DMS53 treated with DMSO at 0.1 percent for 48 hours (cell line): ENCODE data around the gene TTLL7.

ENCODE experiments used
- DNase-seq: peaks from one replicate; lab custom pipeline; 2025; ENCODE audit not compliant: unreplicated experiment; lab: John Stamatoyannopoulos, UW

Gene TTLL7

DNA sequence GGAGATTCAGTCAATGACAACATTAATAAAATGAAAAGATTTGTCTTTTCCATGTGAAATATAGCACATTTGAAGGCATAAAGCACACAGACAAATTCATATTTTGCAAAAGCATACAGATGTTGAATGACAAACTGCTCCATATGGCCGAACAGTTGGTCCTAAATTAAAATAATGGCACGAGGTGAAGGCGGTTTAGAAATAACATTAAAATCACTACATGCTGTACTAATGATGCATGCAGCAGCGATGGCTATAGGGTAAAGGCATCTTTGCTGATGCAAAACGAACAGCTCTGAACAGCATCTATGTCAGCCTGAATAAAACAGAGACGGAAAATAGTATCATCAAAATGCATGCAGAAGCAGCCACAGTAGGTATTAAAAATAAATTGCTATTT lies 102.6 kb downstream of the TTLL7 start:
- DNase-seq, result no peak

- no peak for DNase-seq
These were observed 109.2 kb downstream of the TTLL7 start for GRCh38 chr1:83889707-83890106.

DNA sequence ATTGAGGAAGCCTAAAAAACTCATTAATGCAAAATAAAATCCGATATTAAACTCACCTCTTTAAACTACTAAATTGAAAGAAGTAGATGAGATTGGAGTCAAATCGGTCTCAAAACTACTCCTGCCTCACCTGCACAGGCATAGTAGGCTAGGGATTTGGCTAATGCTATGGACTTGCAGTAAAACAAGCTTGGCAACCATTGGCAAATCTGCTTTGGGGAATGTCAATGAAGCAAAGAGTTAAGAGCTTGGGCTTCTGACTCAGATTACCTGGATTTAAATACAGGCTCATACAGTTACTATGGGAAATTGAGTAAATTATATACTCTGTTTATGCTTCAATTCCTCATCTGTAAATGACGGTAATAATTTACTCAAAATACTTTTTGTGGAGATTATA lies 111.4 kb downstream of the TTLL7 start:
- no peak for DNase-seq

DNA sequence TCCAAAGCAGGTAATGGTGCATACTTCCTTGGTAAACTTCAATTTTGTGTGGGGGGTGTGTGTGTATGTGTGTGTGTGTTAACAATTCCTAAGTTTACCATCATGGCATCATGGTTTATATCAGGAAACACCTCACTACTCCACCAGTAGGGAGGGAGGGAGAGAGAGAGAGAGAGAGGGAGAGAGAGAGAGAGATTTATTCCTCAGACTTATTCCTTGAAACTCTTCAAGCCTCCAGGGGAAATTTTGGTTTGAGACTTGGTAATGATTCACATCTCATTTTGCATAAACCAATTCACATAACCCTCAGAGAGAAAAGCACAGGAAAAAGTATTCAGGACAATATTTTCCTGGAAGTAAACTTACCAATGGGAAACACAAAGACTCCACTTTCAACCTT lies 115.0 kb downstream of the TTLL7 start:
- no peak for DNase-seq

- peak; percentile 89 for DNase-seq
These were observed 116.0 kb downstream of the TTLL7 start for GRCh38 chr1:83882906-83883305.

DNA sequence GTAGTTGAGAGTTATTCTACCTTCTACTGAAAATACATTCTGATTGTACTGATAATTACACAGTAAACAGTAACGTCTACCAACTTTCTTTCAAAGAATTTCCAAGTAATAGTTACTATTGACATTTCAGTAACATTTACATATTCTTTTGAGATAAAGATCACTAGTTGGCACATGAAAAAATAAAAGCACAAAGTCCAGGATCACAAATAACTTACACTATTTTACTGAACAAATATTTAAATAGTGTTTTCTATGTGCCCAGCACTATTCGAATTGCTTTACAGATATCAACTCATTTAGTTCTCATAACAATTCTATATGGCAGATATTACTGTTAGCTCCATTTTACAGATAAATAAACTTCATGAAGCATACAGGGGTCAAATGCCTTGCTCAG lies 126.4 kb downstream of the TTLL7 start:
- no peak for DNase-seq

GRCh38 chr1:83864991-83865390 lies 133.9 kb downstream of the TTLL7 start:
- DNase-seq, result no peak

DNA sequence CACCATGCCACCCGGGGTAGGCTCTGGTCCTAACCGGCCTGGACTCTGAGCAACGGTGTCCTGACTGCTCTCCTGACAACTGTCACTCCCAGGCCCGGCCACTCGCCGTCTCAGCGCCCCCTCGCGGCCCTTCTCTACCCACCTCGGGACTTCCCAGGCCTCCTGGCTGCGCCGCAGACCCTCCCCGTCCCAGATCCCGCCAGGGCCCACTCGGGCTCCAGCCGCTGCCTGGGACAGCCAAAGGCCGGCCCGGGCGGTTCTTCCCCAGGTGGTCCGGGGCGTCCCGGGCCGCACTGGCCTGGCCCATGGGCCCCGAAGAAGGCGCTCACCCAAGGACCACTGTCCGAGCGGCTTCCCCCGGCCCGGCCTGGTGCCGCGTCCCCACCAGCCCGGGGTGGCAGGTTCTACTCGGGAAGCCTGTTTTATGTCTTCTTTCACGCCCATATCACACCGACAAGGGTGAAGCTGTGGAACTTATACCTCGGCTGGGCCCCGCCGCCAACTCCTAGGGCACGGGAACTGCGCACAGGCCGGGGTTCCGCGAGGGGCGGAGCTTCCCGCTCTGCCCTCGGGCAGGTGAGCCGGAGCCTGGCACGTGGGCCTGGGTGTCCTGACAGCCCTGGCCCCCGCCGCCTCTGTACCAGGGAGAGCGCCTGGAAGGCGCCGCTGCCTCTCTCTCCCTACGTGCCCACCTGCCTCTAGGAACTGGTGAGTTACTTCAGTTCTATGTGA lies 138.3 kb downstream of the TTLL7 start:
- peak; percentile 81 for DNase-seq

- DNase-seq, result no peak
These were observed 141.2 kb downstream of the TTLL7 start for GRCh38 chr1:83857716-83858115.

DNA sequence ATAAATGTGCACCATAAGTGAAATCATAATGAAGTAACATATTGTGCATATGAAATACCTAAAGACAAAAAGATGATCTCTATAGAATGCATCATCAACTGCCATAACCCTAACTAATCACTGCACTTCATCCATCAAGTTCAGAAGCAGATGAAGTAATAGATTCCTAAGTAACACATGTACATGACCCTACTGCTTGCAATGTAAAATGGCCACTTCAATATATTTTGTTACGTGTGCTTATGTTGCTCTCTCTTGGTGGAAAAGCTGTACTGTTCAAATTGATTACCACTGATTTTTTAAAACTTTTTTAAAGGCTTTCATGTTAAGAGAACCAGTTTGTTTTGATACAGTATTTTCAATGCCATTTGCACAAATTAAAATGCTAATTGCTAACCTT lies 141.8 kb downstream of the TTLL7 start:
- DNase-seq, result peak; percentile 12

DNA sequence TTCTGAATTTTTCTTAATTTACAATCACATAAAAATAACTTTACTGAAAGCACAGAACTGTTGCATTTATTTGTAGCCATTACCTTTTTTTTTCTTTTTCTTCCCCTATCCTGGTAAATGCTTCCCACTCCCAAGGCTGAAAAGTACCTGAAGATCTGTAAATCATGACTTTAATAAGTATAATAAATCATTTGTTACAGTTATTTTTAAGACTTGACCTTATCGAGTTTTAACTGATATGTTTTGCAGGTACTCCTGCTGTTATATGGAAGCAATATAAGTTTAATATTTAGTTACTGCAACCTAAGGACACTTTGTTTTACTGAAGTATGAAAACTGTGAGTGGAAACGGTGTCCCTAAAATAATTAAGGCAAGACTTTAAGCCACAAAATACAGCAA lies 142.6 kb downstream of the TTLL7 start:
- no peak for DNase-seq

DNA sequence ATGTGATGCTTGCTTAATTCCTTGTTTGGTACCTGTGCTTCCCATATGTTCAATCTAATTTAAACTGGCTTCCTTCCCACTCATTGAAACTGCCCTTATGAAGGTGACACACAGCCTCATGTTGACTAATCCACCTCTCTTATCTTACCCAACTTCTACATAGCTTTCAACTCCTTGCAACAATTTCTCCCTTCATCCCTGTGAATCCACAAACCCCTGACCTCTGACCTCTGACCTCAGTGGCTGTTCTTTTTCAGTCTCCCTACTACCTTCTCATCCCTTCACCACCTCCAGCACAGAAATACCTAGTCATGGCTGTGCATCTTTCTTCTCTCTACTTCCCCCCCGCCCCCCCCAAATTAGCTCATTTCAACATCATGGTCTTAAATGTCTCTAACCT lies 144.5 kb downstream of the TTLL7 start:
- no peak for DNase-seq

DNA sequence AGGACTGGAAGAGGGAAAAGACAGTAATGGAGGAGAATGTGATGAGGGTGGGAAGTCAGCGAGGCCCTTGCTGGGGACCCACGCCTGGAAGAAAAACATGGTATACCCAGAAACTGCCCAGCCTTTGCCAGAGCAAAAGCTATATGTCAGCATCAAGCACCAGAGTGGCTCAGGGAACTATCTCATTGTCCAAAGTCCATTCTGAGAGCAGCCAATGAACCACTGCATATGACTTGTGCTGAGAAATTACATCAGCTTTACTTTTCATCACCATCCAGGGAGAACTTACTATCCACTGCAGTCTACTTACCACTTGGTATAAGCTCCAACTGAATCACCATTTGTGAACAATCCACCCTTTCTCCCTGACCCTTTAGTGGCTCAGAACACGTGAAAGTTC lies 148.1 kb downstream of the TTLL7 start:
- peak; percentile 65 for DNase-seq

- peak; percentile 74 for DNase-seq
These were observed 149.5 kb downstream of the TTLL7 start for GRCh38 chr1:83849191-83850061.

GRCh38 chr1:83846138-83846537 lies 152.8 kb downstream of the TTLL7 start:
- no peak for DNase-seq

DNA sequence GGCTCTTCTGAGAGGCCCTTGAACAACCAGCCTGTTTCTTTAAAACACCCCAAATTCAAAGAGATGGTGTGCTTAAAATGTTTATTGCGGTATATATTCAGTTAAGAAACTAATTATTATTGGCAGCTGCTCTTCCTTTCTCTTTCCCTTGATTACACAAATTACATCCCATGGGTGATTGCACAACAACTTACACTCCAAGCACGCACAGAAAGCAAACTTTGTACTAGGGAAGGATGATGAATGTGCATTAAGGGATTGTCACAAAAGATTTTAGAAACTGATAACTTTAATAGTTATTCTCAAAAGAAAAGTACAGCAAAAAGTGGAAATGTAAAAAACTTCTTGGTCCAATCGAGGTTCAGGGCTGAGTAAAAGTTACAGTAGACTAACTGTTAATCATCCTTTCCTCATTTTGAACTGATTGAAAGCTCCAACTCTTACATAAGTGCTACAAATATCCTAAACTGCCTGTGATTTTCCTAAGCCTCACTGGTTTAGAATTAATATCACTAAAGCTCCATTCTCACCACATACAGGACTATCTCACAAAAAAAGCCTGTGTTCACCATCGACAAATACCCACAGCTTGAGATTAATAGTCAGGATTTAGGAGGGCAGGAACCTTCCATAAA lies 153.4 kb downstream of the TTLL7 start:
- DNase-seq, result no peak

- no peak for DNase-seq
These were observed 154.4 kb downstream of the TTLL7 start for GRCh38 chr1:83844546-83844945.

DNA sequence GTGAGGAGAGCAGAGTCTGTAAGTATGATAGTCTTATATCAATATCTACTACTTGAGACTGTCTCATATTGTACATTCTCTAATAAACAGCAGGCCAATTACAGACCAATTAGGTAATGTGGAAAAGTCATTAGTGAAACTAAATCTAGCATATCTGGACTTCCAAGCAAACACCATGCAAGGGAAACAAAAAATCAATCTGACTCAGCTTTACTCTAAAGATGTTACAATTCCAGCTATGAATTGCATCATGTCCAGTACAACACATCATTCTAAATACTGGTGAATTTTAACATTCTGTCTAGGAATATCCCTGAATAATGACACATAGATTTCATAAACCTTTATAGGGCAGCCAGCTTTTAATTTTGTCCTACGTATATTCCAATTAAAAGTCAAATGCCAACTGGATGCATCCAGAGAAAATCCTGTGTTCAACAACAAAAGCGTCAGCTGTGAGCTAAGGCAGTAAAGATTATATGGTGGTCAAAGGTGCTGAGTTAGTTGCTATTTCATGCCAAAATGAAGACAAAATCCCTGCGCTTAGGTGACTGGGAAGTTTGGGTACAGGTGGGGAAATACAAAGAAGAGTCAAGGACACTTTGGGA lies 159.3 kb downstream of the TTLL7 start:
- DNase-seq, result no peak

GRCh38 chr1:83838573-83838972 lies 160.4 kb downstream of the TTLL7 start:
- no peak for DNase-seq

- DNase-seq, result no peak
These were observed 162.4 kb downstream of the TTLL7 start for GRCh38 chr1:83836543-83836942.

DNA sequence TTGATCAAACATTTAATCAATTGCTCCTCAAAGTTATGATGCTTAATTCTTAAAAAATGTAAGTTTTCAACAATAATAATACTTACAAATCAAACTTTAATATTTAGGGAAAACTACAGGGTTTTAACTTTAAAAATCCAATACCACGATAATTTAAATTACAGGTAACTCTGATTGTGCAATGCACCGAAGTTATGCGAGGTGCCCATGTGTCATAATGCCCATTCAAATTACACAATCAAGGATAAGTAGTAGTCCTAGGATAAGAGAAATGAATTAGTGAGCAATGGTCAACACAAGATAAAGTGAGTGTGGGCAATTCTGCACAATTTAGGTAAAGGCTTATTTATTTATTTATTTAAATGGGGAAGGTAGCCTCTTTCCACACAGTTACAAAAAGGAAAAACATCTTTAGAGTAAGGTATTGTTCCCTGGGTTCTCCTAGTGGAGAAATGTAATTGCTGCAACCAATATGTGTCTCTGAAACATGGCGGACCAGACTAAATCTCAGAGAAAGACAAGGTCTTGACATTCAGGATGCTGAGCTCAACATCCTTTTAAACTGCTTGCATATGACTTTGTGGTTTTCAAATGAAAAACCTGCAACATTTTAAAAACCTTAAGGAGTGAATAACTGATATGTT lies 164.2 kb downstream of the TTLL7 start:
- DNase-seq, result no peak
